ENCODE measurements around the gene TM7SF3.

The TM7SF3 gene

GRCh38 chr12:27014085-27014858 is at the start of gene TM7SF3:
TSS of gene TM7SF3 (minus strand) at chr12:27014384. CDS start at chr12:27014168, 216 bp downstream.
- TF ChIP-seq ZC3H10 (CRISPR knock-in tag; IDR thresholded peaks at IDR 0.05) = no peak
- peak; percentile 87; the same call in 1 of the 2 replicates for TF ChIP-seq SNAI2 (CRISPR knock-in tag; IDR thresholded peaks at IDR 0.05)
- TF ChIP-seq ZFP3 (CRISPR knock-in tag; IDR thresholded peaks at IDR 0.05) = peak; percentile 34; the same call in 1 of the 2 replicates
- ATAC-seq = peak; percentile 85

- ATAC-seq = no peak
- TF ChIP-seq GLIS3 (CRISPR knock-in tag; IDR thresholded peaks at IDR 0.05) (no peak), SNAI2 (CRISPR knock-in tag; IDR thresholded peaks at IDR 0.05) (no peak), ZNF565 (CRISPR knock-in tag; conservative IDR thresholded peaks at IDR 0.05; ENCODE audit: low read depth) (no peak), OSR1 (CRISPR knock-in tag; IDR thresholded peaks at IDR 0.05) (no peak), TCF4 (CRISPR knock-in tag; IDR thresholded peaks at IDR 0.05; ENCODE audit: borderline replicate concordance) (no peak), CSDC2 (CRISPR knock-in tag; IDR thresholded peaks at IDR 0.05) (no peak), TOX (CRISPR knock-in tag; IDR thresholded peaks at IDR 0.05; ENCODE audit: borderline replicate concordance) (no peak), ARNTL (CRISPR knock-in tag; IDR thresholded peaks at IDR 0.05; ENCODE audit: borderline replicate concordance, low read depth) (no peak), ZFP3 (CRISPR knock-in tag; IDR thresholded peaks at IDR 0.05) (no peak), PATZ1 (CRISPR knock-in tag; IDR thresholded peaks at IDR 0.05; ENCODE audit: borderline replicate concordance) (no peak), ZC3H10 (CRISPR knock-in tag; IDR thresholded peaks at IDR 0.05) (no peak), ZFP30 (CRISPR knock-in tag; IDR thresholded peaks at IDR 0.05) (no peak), CSRNP3 (CRISPR knock-in tag; IDR thresholded peaks at IDR 0.05) (no peak), ZNF8 (CRISPR knock-in tag; IDR thresholded peaks at IDR 0.05) (no peak), ZNF70 (CRISPR knock-in tag; IDR thresholded peaks at IDR 0.05) (no peak), POU6F1 (CRISPR knock-in tag; IDR thresholded peaks at IDR 0.05; ENCODE audit: borderline replicate concordance, low read depth) (no peak), PPARA (CRISPR knock-in tag; IDR thresholded peaks at IDR 0.05; ENCODE audit: borderline replicate concordance) (no peak), CREB5 (CRISPR knock-in tag; IDR thresholded peaks at IDR 0.05; ENCODE audit: low read depth) (no peak), BACH2 (CRISPR knock-in tag; IDR thresholded peaks at IDR 0.05; ENCODE audit: borderline replicate concordance) (no peak)
Observed at GRCh38 chr12:27063250-27063851, 49.2 kb upstream of the TM7SF3 start.

GRCh38 chr12:27061317-27061716 is 47.1 kb upstream of the TM7SF3 start:
- ATAC-seq = no peak
- TF ChIP-seq PATZ1 (CRISPR knock-in tag; IDR thresholded peaks at IDR 0.05; ENCODE audit: borderline replicate concordance) (no peak), SNAI2 (CRISPR knock-in tag; IDR thresholded peaks at IDR 0.05) (no peak), CREB5 (CRISPR knock-in tag; IDR thresholded peaks at IDR 0.05; ENCODE audit: low read depth) (no peak), ESRRG (CRISPR knock-in tag; IDR thresholded peaks at IDR 0.05) (no peak), ZNF70 (CRISPR knock-in tag; IDR thresholded peaks at IDR 0.05) (no peak), ARNTL (CRISPR knock-in tag; IDR thresholded peaks at IDR 0.05; ENCODE audit: borderline replicate concordance, low read depth) (no peak), BACH2 (CRISPR knock-in tag; IDR thresholded peaks at IDR 0.05; ENCODE audit: borderline replicate concordance) (no peak), CSDC2 (CRISPR knock-in tag; IDR thresholded peaks at IDR 0.05) (no peak), TSHZ2 (CRISPR knock-in tag; IDR thresholded peaks at IDR 0.05) (no peak), ZNF565 (CRISPR knock-in tag; conservative IDR thresholded peaks at IDR 0.05; ENCODE audit: low read depth) (no peak), RARB (CRISPR knock-in tag; IDR thresholded peaks at IDR 0.05) (no peak)
